ENCODE measurements around the gene EIF3B.
A peak's percentile ranks its signal among the peaks of the same experiment; 100 is the strongest.
"Not testable (repeated sequence)": the region's sequence is repeated elsewhere in the genome, so short reads cannot be mapped to it uniquely, and the experiment has no call there.

The EIF3B gene

DNA sequence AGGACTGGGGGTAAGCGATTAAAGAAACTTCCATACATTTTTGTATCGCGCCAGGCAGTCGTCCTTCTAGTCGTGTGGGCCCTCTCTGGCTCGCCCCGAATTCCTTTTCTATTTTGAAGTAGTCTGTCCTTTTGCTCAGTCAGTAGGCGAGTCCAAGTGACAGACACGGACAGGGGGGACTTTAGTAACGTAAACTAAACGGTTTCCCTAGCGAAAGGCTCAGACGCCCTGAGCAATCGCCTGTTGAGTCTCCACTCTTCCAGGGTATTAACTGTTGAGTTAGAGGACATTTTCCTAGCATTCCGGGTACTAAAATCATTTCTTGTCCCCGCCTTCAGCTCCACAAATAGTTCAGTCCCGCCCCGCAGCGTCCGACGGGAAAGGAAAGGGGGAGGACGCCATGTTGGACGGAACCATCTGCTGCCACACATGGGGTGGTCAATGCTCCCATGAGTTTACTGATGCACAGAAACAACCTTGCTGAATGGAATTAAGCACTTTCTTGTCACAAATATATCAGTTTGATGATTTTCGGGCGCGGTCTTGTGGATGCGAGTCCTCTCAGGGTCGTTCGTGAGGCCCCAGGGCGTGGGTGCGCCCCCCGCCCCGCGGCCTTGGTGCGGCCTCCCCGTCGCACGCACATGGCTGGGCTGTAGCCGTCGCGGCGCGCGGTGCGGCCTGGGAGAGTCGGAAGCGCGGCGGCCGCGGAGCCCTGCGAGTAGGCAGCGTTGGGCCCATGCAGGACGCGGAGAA, at the start of gene EIF3B:
Gene EIF3B (plus strand): TSS at position 642 of the 753 bp plus-strand sequence. CDS start 95 bp downstream, at position 737.
- peak within 1 kb of the TSS; percentile 98 for H3K27ac ChIP-seq
- no peak for TF ChIP-seq CTCF (IDR thresholded peaks at IDR 0.05)

- not testable (repeated sequence) for H3K27ac ChIP-seq
Measured at GRCh38 chr7:2305258-2305657, 49.4 kb upstream of the EIF3B start.

GRCh38 chr7:2306688-2307087, 47.9 kb upstream of the EIF3B start:
- H3K27ac ChIP-seq = no peak overlapping the region

DNA sequence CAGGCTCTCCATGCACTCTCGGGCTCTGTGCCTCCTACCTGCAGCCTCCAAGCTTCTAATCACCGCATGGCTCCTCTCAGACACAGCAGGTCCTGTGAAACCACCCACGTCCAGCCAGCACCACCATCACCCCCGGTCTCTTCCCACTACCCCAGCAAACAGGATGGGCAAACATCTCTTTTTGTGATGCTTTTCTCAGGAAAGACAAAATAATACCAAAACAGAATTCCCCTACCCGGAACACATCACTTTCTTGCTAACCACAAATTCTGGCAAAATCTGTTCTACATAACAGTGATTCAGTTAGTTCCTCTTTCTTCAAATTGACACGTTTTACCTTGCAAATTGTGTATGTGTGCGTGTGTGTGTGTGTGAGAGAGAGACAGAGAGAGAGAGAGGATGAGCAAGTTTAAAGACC, 46.9 kb upstream of the EIF3B start:
- no peak overlapping the region for H3K27ac ChIP-seq
- TF ChIP-seq ZFX (IDR thresholded peaks at IDR 0.05; ENCODE audit: borderline replicate concordance) = no peak
- TF ChIP-seq CTCF (IDR thresholded peaks at IDR 0.05) = no peak

More at GRCh38 chr7:2306688-2307087, 47.9 kb upstream of the EIF3B start:
- TF ChIP-seq ZFX (IDR thresholded peaks at IDR 0.05; ENCODE audit: borderline replicate concordance) = no peak
- TF ChIP-seq CTCF (IDR thresholded peaks at IDR 0.05) = no peak

DNA sequence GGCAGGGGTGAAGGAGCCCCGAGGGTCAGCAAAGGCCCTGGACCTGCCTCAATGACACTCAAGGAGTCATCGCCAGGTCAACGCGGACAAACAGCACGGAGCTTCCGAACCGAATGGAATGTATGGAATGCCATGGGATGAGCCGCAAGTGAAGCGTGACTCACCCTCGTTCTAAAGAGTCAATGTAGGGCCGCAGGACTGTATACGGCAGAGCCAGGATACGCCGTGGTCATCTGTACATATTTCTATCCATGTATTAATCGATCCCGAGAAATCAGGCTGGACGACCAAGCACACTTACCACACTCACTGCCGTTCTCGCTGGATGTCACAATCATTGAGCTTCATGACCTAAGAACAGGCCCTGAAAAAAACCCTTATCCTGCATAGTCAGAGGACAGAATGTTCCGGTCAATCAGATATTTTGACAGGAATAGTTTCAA, 44.7 kb upstream of the EIF3B start:
- H3K27ac ChIP-seq = no peak overlapping the region
- TF ChIP-seq ZFX (IDR thresholded peaks at IDR 0.05; ENCODE audit: borderline replicate concordance) = no peak
- TF ChIP-seq CTCF (IDR thresholded peaks at IDR 0.05) = no peak

GRCh38 chr7:2312267-2312929, 42.2 kb upstream of the EIF3B start:
- H3K27ac ChIP-seq = no peak overlapping the region
- TF ChIP-seq ZFX (IDR thresholded peaks at IDR 0.05; ENCODE audit: borderline replicate concordance) (no peak), CTCF (IDR thresholded peaks at IDR 0.05) (no peak)

GRCh38 chr7:2313450-2314208, 41.0 kb upstream of the EIF3B start:
- peak overlapping the region; percentile 48 for H3K27ac ChIP-seq
- TF ChIP-seq CTCF (IDR thresholded peaks at IDR 0.05) (no peak), ZFX (IDR thresholded peaks at IDR 0.05; ENCODE audit: borderline replicate concordance) (no peak)

All from 22Rv1 (cell line).